GM12878 (cell line): Measurements from ENCODE around the gene PGRMC2. TPM values are rescaled to one million over a fixed set of nuclear protein-coding genes. Genes with fewer than 3 reads are reported as not detected.
A peak's percentile ranks its signal among the peaks of the same experiment; 100 is the strongest.

Source experiments
- BCL3 ChIP-seq: IDR thresholded peaks from 2 replicates; pipeline ENCODE4 v1.6.1; 2011; ENCODE audit warnings: borderline replicate concordance, low read depth, mild to moderate bottlenecking, moderate library complexity, low read length; ENCODE audit not compliant: insufficient read depth, poor library complexity, severe bottlenecking
- E4F1 ChIP-seq: fragments of 450-650 bp; IDR thresholded peaks from 2 replicates; pipeline ENCODE4 v1.6.1; 2018; ENCODE audit warnings: borderline replicate concordance, mild to moderate bottlenecking; ENCODE audit not compliant: partially characterized antibody
- EP300 ChIP-seq, 2 experiments: fragments of 150-350 bp in 1 of 2; IDR thresholded peaks; 2 replicates each; pipeline ENCODE4 v1.6.1; 2011 to 2012; ENCODE audit warnings: low read depth in 2 of 2, low read length in 2 of 2, borderline replicate concordance in 1 of 2, improper control_type of control experiment in 1 of 2, inconsistent platforms in 1 of 2; ENCODE audit not compliant: control insufficient read depth in 1 of 2
- ESRRA ChIP-seq: IDR thresholded peaks from 2 replicates; pipeline ENCODE4 v1.6.1; 2012; ENCODE audit warnings: mild to moderate bottlenecking, low read length, improper control_type of control experiment
- FOS ChIP-seq: IDR thresholded peaks from 3 replicates; pipeline ENCODE4 v1.6.1; 2011; ENCODE audit warnings: borderline replicate concordance; ENCODE audit not compliant: insufficient read length; ENCODE audit errors: extremely low read depth
- HCFC1 ChIP-seq: fragments of 150-350 bp; IDR thresholded peaks from 2 replicates; pipeline ENCODE4 v1.6.1; 2014; ENCODE audit warnings: low read length
- MTA3 ChIP-seq: IDR thresholded peaks from 2 replicates; pipeline ENCODE4 v1.6.1; 2012; ENCODE audit warnings: low read length, inconsistent platforms, borderline replicate concordance
- MXI1 ChIP-seq: fragments of 150-350 bp; IDR thresholded peaks from 2 replicates; pipeline ENCODE4 v1.6.1; 2011; ENCODE audit warnings: low read depth, mild to moderate bottlenecking, inconsistent platforms, low read length, improper control_type of control experiment
- SMAD1 ChIP-seq: fragments of 450-650 bp; IDR thresholded peaks from 2 replicates; pipeline ENCODE4 v1.6.1; 2018; ENCODE audit warnings: mild to moderate bottlenecking, low read depth; ENCODE audit not compliant: partially characterized antibody
- SMAD5 ChIP-seq: IDR thresholded peaks from 2 replicates; pipeline ENCODE4 v1.6.1; 2016; ENCODE audit warnings: antibody characterized with exemption, low read depth
- STAT3 ChIP-seq: IDR thresholded peaks from 2 replicates; pipeline ENCODE4 v1.6.1; 2011; ENCODE audit warnings: low read depth, low read length, improper control_type of control experiment
- USF2 ChIP-seq: IDR thresholded peaks from 2 replicates; pipeline ENCODE4 v1.6.1; 2011; ENCODE audit warnings: low read depth, low read length, improper control_type of control experiment, borderline replicate concordance
- ZBED1 ChIP-seq: IDR thresholded peaks from 2 replicates; pipeline ENCODE4 v1.6.1; 2016; ENCODE audit warnings: borderline replicate concordance
- polyA plus RNA-seq, 11 experiments: library from polyadenylated mRNA; depleted of rRNA in 4 of 11; unstranded in 6 of 11; stranded (reverse) in 5 of 11; fragments of >200 nt; fragmentation: Nextera tagmentation in 4 of 11; fragmentation: Illumina TruSeq in 1 of 11; extraction: Ambion mirVana in 4 of 11; extraction: Trizol in 1 of 11; gene quantifications; 1 replicate in 1 of 11; 2 replicates in 10 of 11; pipeline versions ENCODE4 v1.2.1 to v1.2.3, GENCODE V29; 2011 to 2016; ENCODE audit warnings: inconsistent platforms in 2 of 11, missing spikeins in 2 of 11, low read depth in 1 of 11
- total RNA-seq, 4 experiments: library from RNA; depleted of rRNA in 3 of 4; stranded (reverse); fragments of >200 nt in 3 of 4; fragmentation: Illumina TruSeq in 1 of 4; extraction: Trizol in 1 of 4; gene quantifications; 2 replicates each; pipeline versions ENCODE4 v1.2.1 to v1.2.3, GENCODE V29; 2013 to 2021
- TF ChIP-seq, protein P1 (sequence below): IDR thresholded peaks from 2 replicates; pipeline ENCODE4 v1.6.1; 2011; ENCODE audit warnings: low read depth, mild to moderate bottlenecking, low read length, moderate library complexity, borderline replicate concordance; ENCODE audit errors: extremely low read depth
- TF ChIP-seq, protein P2 (sequence below): IDR thresholded peaks from 2 replicates; pipeline ENCODE4 v1.6.1; 2012; ENCODE audit warnings: improper control_type of control experiment, low read depth, low read length; ENCODE audit not compliant: insufficient replicate concordance

Gene PGRMC2
- total and polyA plus RNA-seq, 10 of the 15 experiments (the other 5 are each of a cell fraction or from before 2014, with no cell fraction given), result 6.3 to 38.4 (median 12.0) TPM

- TF ChIP-seq STAT3 (no peak), MXI1 (peak; percentile 77; the same call in 1 of the 2 replicates), E4F1 (no peak), USF2 (no peak), BCL3 (no peak), SMAD1 (no peak), MTA3 (no peak), ESRRA (no peak), FOS (no peak), HCFC1 (peak; percentile 43), EP300 (IDR thresholded peaks at IDR 0.05; ENCODE audit: borderline replicate concordance in 1 of 2, control insufficient read depth in 1 of 2, low read depth in 2 of 2, low read length in 2 of 2) (0 out of 4 replicates have a peak, but pooled peaks of 1 of the 2 experiments have one; percentile 52), SMAD5 (peak; percentile 59; the same call in 1 of the 2 replicates), ZBED1 (no peak)
- TF ChIP-seq, protein P1, sequence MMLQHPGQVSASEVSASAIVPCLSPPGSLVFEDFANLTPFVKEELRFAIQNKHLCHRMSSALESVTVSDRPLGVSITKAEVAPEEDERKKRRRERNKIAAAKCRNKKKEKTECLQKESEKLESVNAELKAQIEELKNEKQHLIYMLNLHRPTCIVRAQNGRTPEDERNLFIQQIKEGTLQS, result no peak
- TF ChIP-seq, protein P2, sequence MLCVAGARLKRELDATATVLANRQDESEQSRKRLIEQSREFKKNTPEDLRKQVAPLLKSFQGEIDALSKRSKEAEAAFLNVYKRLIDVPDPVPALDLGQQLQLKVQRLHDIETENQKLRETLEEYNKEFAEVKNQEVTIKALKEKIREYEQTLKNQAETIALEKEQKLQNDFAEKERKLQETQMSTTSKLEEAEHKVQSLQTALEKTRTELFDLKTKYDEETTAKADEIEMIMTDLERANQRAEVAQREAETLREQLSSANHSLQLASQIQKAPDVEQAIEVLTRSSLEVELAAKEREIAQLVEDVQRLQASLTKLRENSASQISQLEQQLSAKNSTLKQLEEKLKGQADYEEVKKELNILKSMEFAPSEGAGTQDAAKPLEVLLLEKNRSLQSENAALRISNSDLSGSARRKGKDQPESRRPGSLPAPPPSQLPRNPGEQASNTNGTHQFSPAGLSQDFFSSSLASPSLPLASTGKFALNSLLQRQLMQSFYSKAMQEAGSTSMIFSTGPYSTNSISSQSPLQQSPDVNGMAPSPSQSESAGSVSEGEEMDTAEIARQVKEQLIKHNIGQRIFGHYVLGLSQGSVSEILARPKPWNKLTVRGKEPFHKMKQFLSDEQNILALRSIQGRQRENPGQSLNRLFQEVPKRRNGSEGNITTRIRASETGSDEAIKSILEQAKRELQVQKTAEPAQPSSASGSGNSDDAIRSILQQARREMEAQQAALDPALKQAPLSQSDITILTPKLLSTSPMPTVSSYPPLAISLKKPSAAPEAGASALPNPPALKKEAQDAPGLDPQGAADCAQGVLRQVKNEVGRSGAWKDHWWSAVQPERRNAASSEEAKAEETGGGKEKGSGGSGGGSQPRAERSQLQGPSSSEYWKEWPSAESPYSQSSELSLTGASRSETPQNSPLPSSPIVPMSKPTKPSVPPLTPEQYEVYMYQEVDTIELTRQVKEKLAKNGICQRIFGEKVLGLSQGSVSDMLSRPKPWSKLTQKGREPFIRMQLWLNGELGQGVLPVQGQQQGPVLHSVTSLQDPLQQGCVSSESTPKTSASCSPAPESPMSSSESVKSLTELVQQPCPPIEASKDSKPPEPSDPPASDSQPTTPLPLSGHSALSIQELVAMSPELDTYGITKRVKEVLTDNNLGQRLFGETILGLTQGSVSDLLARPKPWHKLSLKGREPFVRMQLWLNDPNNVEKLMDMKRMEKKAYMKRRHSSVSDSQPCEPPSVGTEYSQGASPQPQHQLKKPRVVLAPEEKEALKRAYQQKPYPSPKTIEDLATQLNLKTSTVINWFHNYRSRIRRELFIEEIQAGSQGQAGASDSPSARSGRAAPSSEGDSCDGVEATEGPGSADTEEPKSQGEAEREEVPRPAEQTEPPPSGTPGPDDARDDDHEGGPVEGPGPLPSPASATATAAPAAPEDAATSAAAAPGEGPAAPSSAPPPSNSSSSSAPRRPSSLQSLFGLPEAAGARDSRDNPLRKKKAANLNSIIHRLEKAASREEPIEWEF, result no peak
Observed at GRCh38 chr4:128287871-128288688, 467 bp upstream of the PGRMC2 start (continued).
